Liver (tissue), 9 donors: ENCODE data around the gene CCNYL1. TPM values are rescaled to one million over a fixed set of nuclear protein-coding genes. Genes with fewer than 3 reads are reported as not detected.
"Not testable (repeated sequence)": the region's sequence is repeated elsewhere in the genome, so short reads cannot be mapped to it uniquely, and the experiment has no call there.

Experiments used
- DNase-seq: peaks from one replicate; pipeline ENCODE4 v3.0.0-alpha.2; 2017; ENCODE audit warnings: low spot score
- H3K27ac ChIP-seq, 2 donors: one replicate each; pipeline ENCODE4 v1.7.0; 2013; ENCODE audit warnings: inconsistent platforms in 2 of 2, low read length in 2 of 2, control low read depth in 1 of 2, low read depth in 1 of 2, mild to moderate bottlenecking in 1 of 2
- H3K27me3 ChIP-seq, 4 donors: one replicate each; pipeline versions ENCODE4 v1.6.1 to v1.7.0; 2013; ENCODE audit warnings: low read length in 3 of 4, inconsistent platforms in 1 of 4, mild to moderate bottlenecking in 1 of 4, moderate library complexity in 1 of 4; ENCODE audit not compliant: control insufficient read depth in 4 of 4, insufficient read depth in 4 of 4
- H3K36me3 ChIP-seq, 4 donors: one replicate each; pipeline versions ENCODE4 v1.6.1 to v1.7.0; 2013; ENCODE audit warnings: low read length in 3 of 4, mild to moderate bottlenecking in 3 of 4, low read depth in 1 of 4, moderate library complexity in 1 of 4; ENCODE audit not compliant: control insufficient read depth in 4 of 4, insufficient read depth in 3 of 4
- H3K4me1 ChIP-seq, 4 donors: one replicate each; pipeline versions ENCODE4 v1.6.1 to v1.7.0; 2013; ENCODE audit warnings: low read length in 3 of 4, mild to moderate bottlenecking in 3 of 4, moderate library complexity in 1 of 4; ENCODE audit not compliant: control insufficient read depth in 4 of 4, insufficient read depth in 4 of 4
- H3K4me3 ChIP-seq, 3 donors: one replicate each; pipeline versions ENCODE4 v1.6.1 to v1.7.0; 2013; ENCODE audit warnings: low read length in 3 of 3, control low read depth in 1 of 3, low read depth in 1 of 3, mild to moderate bottlenecking in 1 of 3
- H3K9ac ChIP-seq, 2 donors: one replicate each; pipeline ENCODE4 v1.7.0; 2013; ENCODE audit warnings: low read length in 2 of 2, mild to moderate bottlenecking in 2 of 2, moderate library complexity in 2 of 2, control low read depth in 1 of 2, low read depth in 1 of 2
- H3K9me3 ChIP-seq, 4 donors: one replicate each; pipeline versions ENCODE4 v1.6.1 to v1.7.0; 2013; ENCODE audit warnings: low read length in 3 of 4; ENCODE audit not compliant: control insufficient read depth in 4 of 4
- EGR1 ChIP-seq, 2 donors: IDR thresholded peaks; 2 replicates each; pipeline ENCODE4 v1.6.1; 2016 to 2018; ENCODE audit warnings: antibody characterized with exemption in 2 of 2, low read depth in 2 of 2
- FOXA1 ChIP-seq: IDR thresholded peaks from 2 replicates; pipeline ENCODE4 v1.6.1; 2016; ENCODE audit warnings: antibody characterized with exemption
- FOXA2 ChIP-seq: IDR thresholded peaks from 2 replicates; pipeline ENCODE4 v1.6.1; 2016; ENCODE audit warnings: antibody characterized with exemption
- GABPA ChIP-seq, 2 donors: IDR thresholded peaks in 1 of 2; conservative IDR thresholded peaks in 1 of 2; 2 replicates each; pipeline ENCODE4 v1.6.1; 2016; ENCODE audit warnings: antibody characterized with exemption in 2 of 2, mild to moderate bottlenecking in 1 of 2, moderate library complexity in 1 of 2
- JUND ChIP-seq, 2 donors: IDR thresholded peaks; 2 replicates each; pipeline ENCODE4 v1.6.1; 2016; ENCODE audit warnings: antibody characterized with exemption in 2 of 2
- NR2F2 ChIP-seq: IDR thresholded peaks from 2 replicates; pipeline ENCODE4 v1.6.1; 2016; ENCODE audit warnings: antibody characterized with exemption
- RAD21 ChIP-seq, 2 donors: IDR thresholded peaks; 2 replicates each; pipeline ENCODE4 v1.6.1; 2016; ENCODE audit warnings: antibody characterized with exemption in 2 of 2, mild to moderate bottlenecking in 2 of 2
- SP1 ChIP-seq: IDR thresholded peaks from 2 replicates; pipeline ENCODE4 v1.6.1; 2018; ENCODE audit warnings: antibody characterized with exemption, mild to moderate bottlenecking
- YY1 ChIP-seq: IDR thresholded peaks from 2 replicates; pipeline ENCODE4 v1.6.1; 2016; ENCODE audit warnings: antibody characterized with exemption, mild to moderate bottlenecking
- WGBS: extraction: QIAGEN DNeasy Blood & Tissue Kit; methylation state at CpG from one replicate; pipeline ENCODE4 v1.1.7; 2013; 5-methylcytosine and 5-hydroxymethylcytosine counted together
- polyA plus RNA-seq, 2 donors: library from polyadenylated mRNA; stranded (reverse) in 1 of 2; unstranded in 1 of 2; fragments of 200-250 nt in 1 of 2; fragments of >200 nt in 1 of 2; fragmentation: Nextera tagmentation in 1 of 2; extraction: Ambion mirVana in 1 of 2; gene quantifications; one replicate each; pipeline versions ENCODE4 v1.2.1 to v1.2.3, GENCODE V29; 2013 to 2015
- total RNA-seq, 2 donors: library from RNA; depleted of rRNA; stranded (reverse); fragments of >200 nt; gene quantifications; one replicate each; pipeline ENCODE4 v1.2.3, GENCODE V29; 2014
- TF ChIP-seq, protein P1 (sequence below): fragments of 150-350 bp; IDR thresholded peaks from 2 replicates; pipeline ENCODE4 v1.5.1; 2017; ENCODE audit warnings: improper control_type of control experiment, low read depth, low read length; ENCODE audit not compliant: missing input control
- TF ChIP-seq, protein P2 (sequence below): IDR thresholded peaks from 2 replicates; pipeline ENCODE4 v1.6.1; 2016; ENCODE audit warnings: antibody characterized with exemption
- TF ChIP-seq, protein P3 (sequence below): IDR thresholded peaks from 2 replicates; pipeline ENCODE4 v1.6.1; 2016; ENCODE audit warnings: antibody characterized with exemption
- donor health status: healthy.
- donor health status: healthy.
- donor health status: healthy.
- donor health status: healthy.
- donor health status: healthy.

CCNYL1 gene
- total and polyA plus RNA-seq, 4 donors, result 5.8 to 9.3 (median 8.2) TPM

DNA sequence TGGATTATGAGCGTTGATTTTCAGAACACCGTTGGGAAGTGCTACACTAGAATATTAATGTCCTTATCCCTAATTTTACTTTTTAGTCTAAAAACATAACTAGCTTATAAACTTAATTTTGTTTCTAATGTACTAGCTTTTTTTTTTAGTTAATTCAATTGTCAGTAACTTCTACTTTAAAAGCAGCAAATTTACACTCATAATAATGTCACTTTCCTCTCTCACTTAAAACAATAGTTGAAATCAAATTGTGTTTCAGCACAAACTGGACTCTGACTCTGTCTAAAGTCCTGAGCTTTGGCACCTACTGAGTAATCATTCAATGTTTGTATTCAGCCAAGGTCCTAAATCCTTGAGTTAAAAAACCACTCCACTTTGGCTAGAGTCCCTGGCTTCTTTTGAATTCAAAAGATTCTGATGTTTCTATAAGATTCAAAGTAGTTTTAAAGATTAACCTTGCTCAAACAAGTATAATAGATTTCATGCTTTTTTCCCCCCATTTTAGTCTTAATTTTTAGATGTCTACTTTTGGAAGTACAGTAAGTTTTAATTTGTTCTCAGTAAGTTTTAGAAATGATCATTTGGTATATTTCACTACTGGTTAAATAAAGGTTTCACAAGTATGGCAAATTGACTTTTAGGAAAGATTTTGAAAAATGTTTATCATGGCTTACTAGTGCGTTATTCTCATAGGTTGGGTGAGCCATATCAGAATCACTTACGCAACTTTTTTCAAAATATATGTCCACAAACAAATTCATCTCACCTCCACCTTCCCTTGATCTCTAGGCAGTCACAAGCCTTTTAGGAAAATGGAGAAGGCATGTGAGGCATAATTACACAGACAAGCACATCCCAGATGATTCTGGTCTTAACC, 23.4 kb downstream of the CCNYL1 start (continued):
- TF ChIP-seq, protein P1, sequence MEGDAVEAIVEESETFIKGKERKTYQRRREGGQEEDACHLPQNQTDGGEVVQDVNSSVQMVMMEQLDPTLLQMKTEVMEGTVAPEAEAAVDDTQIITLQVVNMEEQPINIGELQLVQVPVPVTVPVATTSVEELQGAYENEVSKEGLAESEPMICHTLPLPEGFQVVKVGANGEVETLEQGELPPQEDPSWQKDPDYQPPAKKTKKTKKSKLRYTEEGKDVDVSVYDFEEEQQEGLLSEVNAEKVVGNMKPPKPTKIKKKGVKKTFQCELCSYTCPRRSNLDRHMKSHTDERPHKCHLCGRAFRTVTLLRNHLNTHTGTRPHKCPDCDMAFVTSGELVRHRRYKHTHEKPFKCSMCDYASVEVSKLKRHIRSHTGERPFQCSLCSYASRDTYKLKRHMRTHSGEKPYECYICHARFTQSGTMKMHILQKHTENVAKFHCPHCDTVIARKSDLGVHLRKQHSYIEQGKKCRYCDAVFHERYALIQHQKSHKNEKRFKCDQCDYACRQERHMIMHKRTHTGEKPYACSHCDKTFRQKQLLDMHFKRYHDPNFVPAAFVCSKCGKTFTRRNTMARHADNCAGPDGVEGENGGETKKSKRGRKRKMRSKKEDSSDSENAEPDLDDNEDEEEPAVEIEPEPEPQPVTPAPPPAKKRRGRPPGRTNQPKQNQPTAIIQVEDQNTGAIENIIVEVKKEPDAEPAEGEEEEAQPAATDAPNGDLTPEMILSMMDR, result no peak
- TF ChIP-seq NR2F2 (no peak), JUND (IDR thresholded peaks at IDR 0.05) (peak; percentile 75 to 91), FOXA2 (peak; percentile 40)
- TF ChIP-seq, protein P2, sequence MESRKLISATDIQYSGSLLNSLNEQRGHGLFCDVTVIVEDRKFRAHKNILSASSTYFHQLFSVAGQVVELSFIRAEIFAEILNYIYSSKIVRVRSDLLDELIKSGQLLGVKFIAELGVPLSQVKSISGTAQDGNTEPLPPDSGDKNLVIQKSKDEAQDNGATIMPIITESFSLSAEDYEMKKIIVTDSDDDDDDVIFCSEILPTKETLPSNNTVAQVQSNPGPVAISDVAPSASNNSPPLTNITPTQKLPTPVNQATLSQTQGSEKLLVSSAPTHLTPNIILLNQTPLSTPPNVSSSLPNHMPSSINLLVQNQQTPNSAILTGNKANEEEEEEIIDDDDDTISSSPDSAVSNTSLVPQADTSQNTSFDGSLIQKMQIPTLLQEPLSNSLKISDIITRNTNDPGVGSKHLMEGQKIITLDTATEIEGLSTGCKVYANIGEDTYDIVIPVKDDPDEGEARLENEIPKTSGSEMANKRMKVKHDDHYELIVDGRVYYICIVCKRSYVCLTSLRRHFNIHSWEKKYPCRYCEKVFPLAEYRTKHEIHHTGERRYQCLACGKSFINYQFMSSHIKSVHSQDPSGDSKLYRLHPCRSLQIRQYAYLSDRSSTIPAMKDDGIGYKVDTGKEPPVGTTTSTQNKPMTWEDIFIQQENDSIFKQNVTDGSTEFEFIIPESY, result peak; percentile 60
- TF ChIP-seq, protein P3, sequence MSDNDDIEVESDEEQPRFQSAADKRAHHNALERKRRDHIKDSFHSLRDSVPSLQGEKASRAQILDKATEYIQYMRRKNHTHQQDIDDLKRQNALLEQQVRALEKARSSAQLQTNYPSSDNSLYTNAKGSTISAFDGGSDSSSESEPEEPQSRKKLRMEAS, result peak; percentile 24

DNA sequence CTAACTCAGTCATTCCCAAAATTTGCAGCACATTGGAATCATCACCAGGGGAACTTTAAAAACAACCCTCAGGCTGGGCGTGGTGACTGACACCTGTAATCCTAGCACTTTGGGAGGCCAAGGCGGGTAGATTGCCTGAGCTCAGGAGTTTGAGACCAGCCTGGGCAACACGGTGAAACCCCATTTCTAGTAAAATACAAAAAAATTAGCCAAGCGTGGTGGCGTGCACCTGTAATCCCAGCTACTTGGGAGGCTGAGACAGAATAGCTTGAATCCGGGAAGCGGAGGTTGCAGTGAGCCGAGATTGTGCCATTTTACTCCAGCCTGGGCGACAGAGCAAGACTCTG, 24.0 kb downstream of the CCNYL1 start:
- H3K9ac ChIP-seq, H3K4me3 ChIP-seq, H3K9me3 ChIP-seq, H3K36me3 ChIP-seq, DNase-seq, H3K27me3 ChIP-seq: not testable (repeated sequence)
- peak overlapping the region in 1 of 2 donors; percentile 54 for H3K27ac ChIP-seq
- WGBS, result 92% methylated on average over 9 of the region's 9 CpGs
- H3K4me1 ChIP-seq, result peaks cover 3 to 42% (median 20%) of the 10 kb centered on the region in 4 donors

DNA sequence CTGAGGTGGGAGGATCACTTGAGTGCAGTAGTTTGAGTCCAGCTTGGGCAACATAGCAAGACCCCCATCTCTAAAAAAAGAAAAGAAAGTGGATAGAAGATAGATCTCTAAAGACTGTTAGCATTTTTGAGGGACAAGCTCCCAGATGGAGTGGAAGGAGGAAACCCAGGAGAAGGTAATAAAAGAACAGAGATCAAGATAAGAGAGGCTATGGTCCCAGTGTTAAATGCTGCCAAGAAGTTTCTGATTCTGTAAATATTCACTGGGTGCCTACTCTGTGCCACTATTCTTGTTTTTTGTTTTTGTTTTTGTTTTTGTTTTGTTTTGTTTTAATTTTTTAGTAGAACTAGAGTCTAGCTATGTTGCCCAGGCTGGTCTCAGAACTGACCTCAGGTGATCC, 32.1 kb downstream of the CCNYL1 start:
- H3K27ac ChIP-seq, result no peak overlapping the region
- no peak overlapping the region for H3K9ac ChIP-seq
- no peak for DNase-seq
- no peaks in the 10 kb centered on the region for H3K9me3 ChIP-seq
- H3K4me3 ChIP-seq, result no peak overlapping the region
- H3K36me3 ChIP-seq, result peaks cover 0 to 4% (median 0%) of the 10 kb centered on the region in 4 donors
- TF ChIP-seq YY1 (no peak), FOXA2 (no peak), JUND (IDR thresholded peaks at IDR 0.05) (no peak), EGR1 (IDR thresholded peaks at IDR 0.05; ENCODE audit: low read depth in 2 of 2) (no peak), GABPA (IDR thresholded peaks at IDR 0.05 in 1 of 2, conservative IDR thresholded peaks at IDR 0.05 in 1 of 2) (no peak), SP1 (no peak)
- H3K27me3 ChIP-seq, result no peaks in the 10 kb centered on the region
- H3K4me1 ChIP-seq, result peaks cover 0 to 32% (median 16%) of the 10 kb centered on the region in 4 donors

DNA sequence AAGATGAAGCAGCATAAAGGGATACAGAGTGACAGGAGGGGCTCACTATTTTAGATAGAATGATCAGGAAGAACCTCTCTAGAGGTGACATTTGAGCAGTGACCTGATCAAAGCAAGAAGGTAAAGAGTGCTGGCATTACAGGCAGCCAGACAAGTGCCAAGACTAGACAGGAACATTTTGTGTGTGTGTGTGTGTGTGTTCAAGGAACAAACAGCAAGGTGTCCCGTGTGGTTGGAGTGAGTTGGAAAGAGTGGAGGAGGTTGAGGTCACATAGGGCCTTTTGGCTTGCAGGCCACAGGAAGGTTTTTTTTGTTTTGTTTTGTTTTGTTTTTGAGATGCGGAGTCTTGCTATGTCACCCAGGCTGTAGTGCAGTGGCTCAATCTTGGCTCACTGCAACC, 32.6 kb downstream of the CCNYL1 start:
- Histone ChIP-seq H3K27ac (no peak overlapping the region), H3K27me3 (no peaks in the 10 kb centered on the region), H3K4me1 (peaks cover 0 to 32% (median 16%) of the 10 kb centered on the region in 4 donors), H3K4me3 (no peak overlapping the region), H3K9ac (no peak overlapping the region), H3K36me3 (peaks cover 0 to 4% (median 0%) of the 10 kb centered on the region in 4 donors), H3K9me3 (no peaks in the 10 kb centered on the region)
- no peak for DNase-seq
- 39% methylated on average over 2 of the region's 2 CpGs for WGBS
- TF ChIP-seq GABPA (IDR thresholded peaks at IDR 0.05 in 1 of 2, conservative IDR thresholded peaks at IDR 0.05 in 1 of 2) (no peak), NR2F2 (no peak), FOXA1 (no peak), RAD21 (IDR thresholded peaks at IDR 0.05) (peak in 1 of 2 donors; percentile 7)
- TF ChIP-seq, protein P1, result no peak
- TF ChIP-seq, protein P3, result no peak
- TF ChIP-seq, protein P2, result no peak
